Measurements from ENCODE around the gene PELI3.
"Not testable (repeated sequence)": the region's sequence is repeated elsewhere in the genome, so short reads cannot be mapped to it uniquely, and the experiment has no call there.

Gene PELI3

DNA sequence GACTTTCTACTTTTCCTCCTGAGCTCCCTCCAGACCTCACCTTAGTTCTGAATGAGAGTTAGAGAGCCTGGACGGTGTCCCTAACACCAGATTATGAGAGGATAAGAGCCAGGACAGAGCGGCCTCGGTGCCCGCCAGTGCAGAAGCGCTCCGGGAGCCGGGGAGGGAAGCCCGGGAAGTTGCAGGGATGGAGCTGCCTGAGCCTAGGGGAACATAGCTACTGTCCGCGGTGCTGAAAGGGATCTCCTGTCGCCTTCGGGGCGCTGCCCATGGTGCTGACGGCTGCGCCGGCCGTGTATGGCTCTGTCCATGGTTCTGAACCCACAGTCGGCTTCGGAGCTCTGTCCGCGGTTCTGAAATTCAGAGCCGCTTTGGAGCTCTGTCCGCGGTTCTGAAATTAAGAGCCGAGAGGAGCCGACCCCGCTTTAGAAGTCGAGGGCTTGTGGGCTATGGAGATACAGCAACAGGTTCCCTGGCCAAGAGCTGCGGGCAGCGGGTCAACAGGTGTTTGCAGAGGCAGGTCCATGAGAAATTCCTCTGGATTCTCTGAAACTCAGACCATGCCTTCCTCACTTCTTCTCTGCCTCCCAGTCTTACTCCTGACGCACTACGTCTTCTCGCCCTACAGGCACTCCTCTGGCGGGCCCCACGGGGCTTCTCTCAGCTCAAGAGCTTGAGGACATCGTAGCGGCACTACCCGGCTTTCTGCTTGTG lies 45.1 kb upstream of the PELI3 start:
- H3K4me3 ChIP-seq (ENCODE audit: low read depth, low read length) = no peak overlapping the region
- TF ChIP-seq, protein P1, sequence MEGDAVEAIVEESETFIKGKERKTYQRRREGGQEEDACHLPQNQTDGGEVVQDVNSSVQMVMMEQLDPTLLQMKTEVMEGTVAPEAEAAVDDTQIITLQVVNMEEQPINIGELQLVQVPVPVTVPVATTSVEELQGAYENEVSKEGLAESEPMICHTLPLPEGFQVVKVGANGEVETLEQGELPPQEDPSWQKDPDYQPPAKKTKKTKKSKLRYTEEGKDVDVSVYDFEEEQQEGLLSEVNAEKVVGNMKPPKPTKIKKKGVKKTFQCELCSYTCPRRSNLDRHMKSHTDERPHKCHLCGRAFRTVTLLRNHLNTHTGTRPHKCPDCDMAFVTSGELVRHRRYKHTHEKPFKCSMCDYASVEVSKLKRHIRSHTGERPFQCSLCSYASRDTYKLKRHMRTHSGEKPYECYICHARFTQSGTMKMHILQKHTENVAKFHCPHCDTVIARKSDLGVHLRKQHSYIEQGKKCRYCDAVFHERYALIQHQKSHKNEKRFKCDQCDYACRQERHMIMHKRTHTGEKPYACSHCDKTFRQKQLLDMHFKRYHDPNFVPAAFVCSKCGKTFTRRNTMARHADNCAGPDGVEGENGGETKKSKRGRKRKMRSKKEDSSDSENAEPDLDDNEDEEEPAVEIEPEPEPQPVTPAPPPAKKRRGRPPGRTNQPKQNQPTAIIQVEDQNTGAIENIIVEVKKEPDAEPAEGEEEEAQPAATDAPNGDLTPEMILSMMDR (IDR thresholded peaks at IDR 0.05; ENCODE audit: borderline replicate concordance, insufficient read depth, low read depth, low read length) = no peak

DNA sequence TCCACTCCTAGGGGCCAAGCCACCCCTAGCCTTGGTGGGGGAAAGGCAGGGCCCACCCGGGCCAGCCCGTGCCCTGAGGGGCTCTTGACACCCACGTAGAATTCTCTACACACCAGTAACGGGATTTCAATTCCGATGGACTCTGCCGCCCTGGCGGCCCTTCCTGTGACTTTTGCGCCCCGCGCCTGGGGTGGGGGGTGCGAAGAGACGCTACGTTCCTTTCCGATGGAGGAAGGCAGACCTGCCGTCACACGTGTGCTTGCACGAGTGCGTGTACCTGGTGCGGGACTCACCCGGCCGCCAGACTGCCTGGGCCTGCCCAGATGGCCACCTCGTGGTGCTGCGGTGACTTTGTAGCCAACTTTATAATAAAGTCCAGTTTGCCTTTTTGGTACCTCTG lies 40.4 kb upstream of the PELI3 start:
- TF ChIP-seq, protein P1 (IDR thresholded peaks at IDR 0.05; ENCODE audit: borderline replicate concordance, insufficient read depth, low read depth, low read length) = no peak
- H3K4me3 ChIP-seq (ENCODE audit: low read depth, low read length) = no peak overlapping the region

DNA sequence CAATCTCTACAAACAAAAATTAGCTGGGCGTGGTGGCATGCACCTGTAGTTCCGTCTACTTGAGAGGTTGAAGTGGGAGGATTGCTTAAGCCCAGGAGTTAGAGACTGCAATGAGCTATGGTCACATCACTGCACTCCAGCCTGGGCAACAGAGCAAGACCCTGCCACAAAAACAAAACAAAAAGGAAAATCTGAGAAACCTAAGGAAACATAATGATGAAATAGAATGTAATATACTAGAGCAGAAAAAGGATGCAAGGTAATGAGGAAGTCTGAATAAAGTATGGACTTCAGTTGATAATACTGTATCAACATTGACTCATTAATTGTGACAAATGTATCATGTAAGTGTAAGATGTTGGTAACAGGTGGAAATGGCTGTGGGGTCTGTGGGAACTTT lies 37.8 kb upstream of the PELI3 start:
- no peak overlapping the region for H3K4me3 ChIP-seq (ENCODE audit: low read depth, low read length)
- TF ChIP-seq, protein P1 (IDR thresholded peaks at IDR 0.05; ENCODE audit: borderline replicate concordance, insufficient read depth, low read depth, low read length) = no peak

DNA sequence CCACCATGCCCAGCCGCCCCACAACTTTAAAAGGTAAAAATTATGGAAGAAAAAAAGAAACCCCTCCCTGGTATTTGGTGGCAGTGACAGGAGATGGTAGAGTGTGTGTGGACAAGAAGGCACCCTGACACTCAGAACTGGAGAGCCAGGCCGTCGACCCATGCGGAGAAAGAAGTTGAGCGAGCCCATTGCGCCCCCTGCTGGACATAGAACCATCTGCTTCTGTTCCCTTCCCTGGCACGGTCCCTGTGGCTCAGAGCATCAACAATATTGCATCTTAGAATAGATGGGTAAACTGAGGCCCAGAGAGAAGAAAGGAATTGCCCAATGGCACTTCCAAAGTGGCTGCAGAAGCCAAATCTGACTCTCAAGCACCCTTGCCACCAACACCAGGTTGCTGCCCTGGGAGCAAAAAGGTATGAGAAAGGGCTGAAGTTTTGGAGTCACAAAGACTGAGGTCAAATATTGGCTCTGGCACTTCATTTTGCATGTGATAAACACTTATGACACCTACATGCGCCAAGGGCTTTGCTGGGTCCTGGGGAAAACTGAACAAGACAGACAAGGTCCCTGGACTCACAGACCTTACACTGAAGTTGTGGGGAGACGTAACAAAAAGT lies 36.6 kb upstream of the PELI3 start:
- H3K4me3 ChIP-seq (ENCODE audit: low read depth, low read length) = no peak overlapping the region
- TF ChIP-seq, protein P1 (IDR thresholded peaks at IDR 0.05; ENCODE audit: borderline replicate concordance, insufficient read depth, low read depth, low read length) = peak; percentile 86

DNA sequence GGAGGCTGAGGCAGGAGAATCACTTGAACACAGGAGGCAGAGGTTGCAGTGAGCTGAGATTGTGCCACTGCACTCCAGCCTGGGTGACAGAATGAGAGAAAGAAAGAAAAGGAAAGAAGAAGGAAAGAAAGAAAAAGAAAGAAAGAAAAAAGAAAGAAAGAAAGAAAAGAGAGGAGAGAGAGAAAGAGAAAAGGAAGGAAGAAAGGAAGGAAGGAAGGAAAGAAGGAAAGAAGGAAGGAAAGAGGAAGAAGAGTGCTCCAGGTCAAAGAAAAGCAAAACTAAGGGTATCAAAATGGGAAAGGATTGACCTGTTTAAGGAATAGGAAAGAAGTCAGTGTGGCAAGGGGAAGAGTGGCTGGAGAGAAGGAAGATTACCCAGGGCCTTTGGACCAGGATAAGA lies 35.4 kb upstream of the PELI3 start:
- H3K4me3 ChIP-seq (ENCODE audit: low read depth, low read length) = not testable (repeated sequence)

DNA sequence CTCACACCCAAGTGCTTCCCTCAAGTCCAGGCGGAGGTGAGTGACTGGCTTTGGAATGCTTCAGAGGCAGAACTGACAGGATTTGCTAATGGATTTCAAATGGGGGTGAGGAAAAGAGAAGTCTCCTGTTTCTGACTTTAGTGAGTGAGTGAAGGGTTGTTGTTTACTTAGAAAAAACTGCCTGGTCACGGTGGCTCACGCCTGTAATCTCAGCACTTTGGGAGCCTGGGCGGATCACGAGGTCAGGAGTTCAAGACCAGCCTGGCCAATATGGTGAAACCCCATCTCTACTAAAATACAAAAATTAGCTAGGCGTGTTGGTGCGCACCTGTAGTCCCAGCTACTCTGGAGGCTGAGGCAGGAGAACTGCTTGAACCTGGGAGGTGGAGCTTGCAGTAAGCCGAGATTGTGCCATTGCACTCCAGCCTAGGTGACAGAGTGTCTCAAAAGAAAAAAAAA lies 34.8 kb upstream of the PELI3 start:
- H3K4me3 ChIP-seq (ENCODE audit: low read depth, low read length) = not testable (repeated sequence)

DNA sequence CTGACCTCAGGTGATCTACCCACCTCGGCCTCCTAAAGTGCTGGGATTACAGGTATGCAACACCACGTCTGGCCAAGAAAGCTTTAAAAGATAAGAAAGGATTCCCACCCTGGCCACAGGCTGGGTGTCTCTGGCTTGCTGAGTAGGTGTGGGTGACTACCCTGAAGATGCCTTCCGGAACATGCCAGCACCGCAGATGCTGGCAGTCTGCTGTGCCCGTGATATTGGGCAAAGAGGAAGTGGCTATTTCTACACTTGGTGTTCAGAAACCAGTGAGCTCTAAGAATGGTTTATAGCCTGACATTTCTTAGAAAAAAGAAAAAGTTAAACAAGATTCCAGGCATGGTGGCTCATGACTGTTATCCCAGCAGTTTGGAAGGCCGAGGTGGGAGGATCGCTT lies 34.1 kb upstream of the PELI3 start:
- H3K4me3 ChIP-seq (ENCODE audit: low read depth, low read length) = no peak overlapping the region
- TF ChIP-seq, protein P1 (IDR thresholded peaks at IDR 0.05; ENCODE audit: borderline replicate concordance, insufficient read depth, low read depth, low read length) = no peak

DNA sequence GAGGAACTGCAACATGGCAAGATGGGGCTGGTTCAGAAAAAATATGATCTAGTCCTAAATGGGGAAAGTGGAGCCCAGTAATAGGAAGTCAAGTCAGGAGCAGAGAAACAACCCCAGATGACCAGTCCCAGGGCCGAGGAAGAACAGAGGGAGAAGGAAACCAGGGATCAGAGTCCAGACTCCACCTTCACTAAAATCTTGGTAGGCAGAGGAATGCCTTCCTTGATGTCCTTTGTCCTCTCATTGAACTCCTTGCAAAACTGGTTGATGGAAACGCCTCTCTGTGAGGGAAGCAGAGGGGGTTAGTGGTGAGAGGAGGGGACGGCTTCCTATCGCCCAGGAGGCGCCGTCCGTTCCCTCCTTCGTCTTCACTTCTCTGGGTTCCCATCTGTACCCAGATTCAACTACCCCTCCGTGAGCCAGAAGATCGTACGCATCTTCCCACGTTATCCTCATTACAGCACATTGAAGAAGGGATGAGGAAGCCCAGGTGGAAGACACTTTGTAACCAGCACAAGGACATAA lies 28.7 kb upstream of the PELI3 start:
- peak overlapping the region; percentile 97 for H3K4me3 ChIP-seq (ENCODE audit: low read depth, low read length)
- TF ChIP-seq, protein P1 (IDR thresholded peaks at IDR 0.05; ENCODE audit: borderline replicate concordance, insufficient read depth, low read depth, low read length) = no peak
